Activated CD4-positive, alpha-beta T cell treated with anti-CD3 and anti-CD28 coated beads, Interleukin-2, amount 10 ng/mL, durations not matched to agents 24 days and 14 days (primary cell): ENCODE results near the gene TRMT61A. TPM values are rescaled to one million over a fixed set of nuclear protein-coding genes. Genes with fewer than 3 reads are reported as not detected.

ENCODE experiments used
- DNase-seq: peaks from one replicate; pipeline ENCODE4 v3.0.0; 2022
- H3K27ac Mint-ChIP-seq: one replicate; pipeline ENCODE4 v1.8.0; 2022; ENCODE audit warnings: mild to moderate bottlenecking, mixed read lengths
- H3K27me3 Mint-ChIP-seq: one replicate; pipeline ENCODE4 v1.8.0; 2022; ENCODE audit warnings: mixed read lengths
- H3K36me3 Mint-ChIP-seq: one replicate; pipeline ENCODE4 v1.8.0; 2022; ENCODE audit warnings: low read depth, mild to moderate bottlenecking, mixed read lengths
- H3K4me1 Mint-ChIP-seq: one replicate; pipeline ENCODE4 v1.8.0; 2021; ENCODE audit warnings: mixed read lengths
- H3K4me3 Mint-ChIP-seq: one replicate; pipeline ENCODE4 v1.8.0; 2022; ENCODE audit warnings: mild to moderate bottlenecking, moderate library complexity, mixed read lengths
- H3K9me3 Mint-ChIP-seq: one replicate; pipeline ENCODE4 v1.8.0; 2021; ENCODE audit warnings: mixed read lengths
- intact Hi-C: fragments of 100-400 bp; cut with micrococcal nuclease; formaldehyde crosslinking; loops from one replicate; pipeline ENCODE4 v1.15.1; 2023
- total RNA-seq: library from RNA; stranded (reverse); gene quantifications from 2 replicates; pipeline ENCODE4 v1.2.3, GENCODE V29; 2022

Gene TRMT61A
- total RNA-seq, 1 donor from 2014 or later: 22.7 TPM

DNA sequence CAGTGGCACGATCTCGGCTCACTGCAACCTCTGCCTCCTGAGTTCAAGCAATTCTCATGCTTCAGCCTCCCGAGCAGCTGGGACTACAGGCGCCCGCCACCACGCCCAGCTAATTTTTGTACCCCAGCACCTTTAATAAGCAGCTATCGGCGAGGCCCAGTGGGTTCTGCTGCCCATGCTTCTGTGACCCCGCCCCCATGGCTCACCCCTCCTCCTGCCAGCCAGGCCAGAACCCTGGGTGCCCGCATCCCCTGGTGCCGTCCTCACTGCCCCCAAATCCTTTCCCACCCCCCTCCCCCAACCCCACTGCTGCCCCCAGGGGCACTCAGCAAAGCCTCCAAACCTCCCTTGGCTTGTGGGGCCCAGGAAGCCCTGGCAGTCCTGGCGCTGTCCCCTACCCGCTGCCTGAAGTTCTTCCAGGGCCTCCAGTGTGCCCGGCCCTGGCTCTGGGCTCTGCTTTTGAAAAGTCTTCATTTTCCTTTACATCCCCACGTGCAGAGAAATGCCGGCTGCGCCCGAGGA, 19.0 kb downstream of the TRMT61A start:
- no peak overlapping the region for H3K4me3 Mint-ChIP-seq
- H3K36me3 Mint-ChIP-seq: no peaks in the 10 kb centered on the region
- no peak for DNase-seq
- H3K27me3 Mint-ChIP-seq: no peaks in the 10 kb centered on the region
- H3K9me3 Mint-ChIP-seq: no peaks in the 10 kb centered on the region
- intact Hi-C loops: no loop called here
- no peak overlapping the region for H3K27ac Mint-ChIP-seq
- no peaks in the 10 kb centered on the region for H3K4me1 Mint-ChIP-seq

DNA sequence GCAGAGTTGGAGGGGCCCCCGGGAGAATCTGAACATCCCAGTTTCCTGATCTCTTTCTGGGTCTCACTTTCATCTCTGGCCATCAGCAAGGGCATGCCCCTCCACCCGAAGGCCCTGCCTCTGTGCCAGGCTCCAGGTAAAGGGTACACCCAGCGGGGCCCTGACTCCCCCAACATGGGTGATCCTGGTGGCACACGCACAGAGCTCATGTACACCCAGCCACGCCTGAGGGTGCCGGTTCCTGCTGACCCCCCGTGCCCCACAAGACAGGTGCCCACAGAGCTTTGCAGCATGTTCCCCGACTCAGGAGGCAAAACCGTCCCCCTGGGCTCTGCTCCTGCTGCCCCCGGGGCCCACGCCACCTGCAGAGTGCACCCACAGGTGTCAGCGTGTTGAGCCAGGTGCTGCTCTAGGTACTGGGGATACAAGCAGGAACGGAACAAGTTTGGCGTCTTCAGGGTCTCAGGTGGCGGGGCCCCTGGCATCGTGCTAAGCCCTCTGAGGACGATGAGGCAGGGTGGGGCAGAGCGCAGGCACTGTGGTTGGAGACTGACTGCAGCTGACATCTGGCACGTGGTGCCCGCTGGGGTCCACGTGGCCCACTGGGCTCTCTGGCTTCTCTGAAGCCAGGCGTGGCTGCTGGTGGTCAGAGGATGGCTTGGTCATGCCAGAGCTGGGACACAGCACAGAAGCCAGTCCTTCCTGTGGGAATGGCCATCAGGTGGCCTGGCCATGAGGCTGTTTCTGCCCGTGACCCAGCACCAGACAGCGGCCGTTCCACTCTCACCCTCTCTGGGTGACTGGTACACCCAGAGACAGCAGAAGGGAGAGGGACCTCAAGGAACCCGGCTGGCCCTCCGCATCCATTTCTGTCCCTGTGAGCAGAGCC, 19.7 kb downstream of the TRMT61A start:
- no peaks in the 10 kb centered on the region for H3K4me1 Mint-ChIP-seq
- H3K9me3 Mint-ChIP-seq: no peaks in the 10 kb centered on the region
- no peaks in the 10 kb centered on the region for H3K27me3 Mint-ChIP-seq
- no peaks in the 10 kb centered on the region for H3K36me3 Mint-ChIP-seq
- H3K27ac Mint-ChIP-seq: no peak overlapping the region
- H3K4me3 Mint-ChIP-seq: no peak overlapping the region
- intact Hi-C loops: no loop called here
- no peak for DNase-seq

DNA sequence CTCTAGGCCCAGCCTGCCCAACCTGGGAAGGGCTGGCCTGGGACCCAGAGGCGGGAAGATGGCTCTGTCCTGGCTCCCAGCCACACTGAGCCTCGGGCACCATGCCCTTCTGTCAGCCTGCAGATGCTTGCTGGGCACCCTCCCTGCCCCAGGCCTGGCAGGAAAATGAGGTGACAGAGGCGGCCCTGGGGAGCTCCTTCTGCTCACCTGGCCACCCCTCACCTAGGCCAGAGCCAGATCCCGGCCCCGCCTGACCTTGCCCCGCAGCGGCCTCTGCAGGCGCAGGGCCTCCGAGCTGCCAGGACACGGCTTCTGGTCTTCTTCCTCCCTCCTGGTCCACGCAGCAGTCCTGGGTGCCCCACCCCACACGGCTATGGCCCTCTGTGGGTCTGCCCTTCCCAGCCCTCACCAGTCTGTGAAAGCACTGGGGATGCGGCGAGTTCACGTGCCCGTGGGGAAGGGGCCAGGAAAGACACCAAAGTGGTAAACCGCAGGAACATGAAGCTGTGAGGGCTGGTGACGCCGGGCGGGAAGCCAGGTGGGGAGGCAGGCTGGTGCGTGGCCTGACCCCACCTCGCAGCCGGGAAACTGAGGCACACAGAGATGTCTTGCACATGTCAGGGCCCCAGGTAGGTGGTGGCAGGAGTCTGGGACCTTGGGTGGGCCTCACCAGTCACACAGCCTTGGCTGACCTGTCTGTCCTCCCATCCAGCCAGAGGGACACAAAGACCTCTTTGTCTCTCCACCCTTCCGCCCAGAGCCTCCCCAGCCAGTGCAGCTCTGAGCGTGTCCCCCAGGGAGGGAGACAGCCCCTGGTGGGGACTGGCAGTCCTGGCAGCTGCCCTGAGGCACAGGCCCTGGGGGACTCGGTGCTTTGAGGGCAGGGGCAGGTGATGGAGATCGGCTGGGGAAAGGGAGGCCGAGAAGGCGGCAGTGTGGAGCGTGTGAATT, 20.6 kb downstream of the TRMT61A start:
- Mint-ChIP-seq H3K4me3 (no peak overlapping the region), H3K9me3 (no peaks in the 10 kb centered on the region), H3K36me3 (peaks cover under 1% of the 10 kb centered on the region), H3K27me3 (no peaks in the 10 kb centered on the region), H3K4me1 (no peaks in the 10 kb centered on the region), H3K27ac (no peak overlapping the region)
- no peak for DNase-seq
- intact Hi-C loops: no loop called here

DNA sequence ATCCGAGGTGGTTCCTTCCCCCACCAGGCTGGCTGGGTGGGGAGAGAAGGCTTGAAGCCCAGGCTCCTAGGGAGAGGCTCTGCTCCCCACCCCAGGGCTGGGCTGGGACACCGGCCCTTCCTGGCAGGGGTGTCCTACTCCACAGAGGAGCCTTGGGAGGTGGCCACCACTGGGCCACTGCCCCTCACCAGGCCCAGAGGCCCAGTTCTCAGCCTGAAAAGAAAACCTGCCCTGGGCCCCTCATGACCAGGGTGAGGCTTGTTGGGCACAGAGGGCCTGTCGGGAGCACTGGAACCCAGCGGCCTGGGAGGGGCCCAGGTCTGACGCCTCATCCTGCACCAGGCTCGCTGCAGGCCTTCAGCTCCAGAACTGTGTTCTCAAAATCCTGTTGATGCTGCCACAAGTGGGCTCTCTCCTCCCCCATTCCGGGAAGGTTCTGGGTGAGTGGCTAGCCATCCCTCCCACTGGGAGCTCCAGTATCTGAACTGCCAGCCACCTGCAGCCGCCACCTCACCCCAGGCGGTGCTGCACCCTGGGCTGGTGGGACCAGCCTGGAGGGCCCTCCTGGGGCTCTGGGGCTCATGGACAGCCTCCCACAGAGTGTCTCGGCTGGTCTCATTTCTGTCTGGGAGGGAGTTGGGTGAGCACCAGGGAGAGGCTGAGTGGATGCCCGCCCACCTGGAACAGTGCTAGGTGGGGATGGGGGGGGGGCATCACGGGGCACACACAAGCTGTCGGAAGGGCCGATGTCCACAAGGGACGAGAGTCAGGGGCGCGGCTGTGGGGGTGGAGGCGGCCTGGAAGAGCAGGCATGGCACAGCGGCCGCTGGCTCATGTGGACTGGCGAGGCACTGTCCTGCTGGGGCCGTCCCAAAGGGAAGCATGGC, 21.7 kb downstream of the TRMT61A start:
- Mint-ChIP-seq H3K27me3 (no peaks in the 10 kb centered on the region), H3K4me1 (no peaks in the 10 kb centered on the region), H3K27ac (no peak overlapping the region), H3K4me3 (no peak overlapping the region), H3K36me3 (peaks cover 2% of the 10 kb centered on the region), H3K9me3 (no peaks in the 10 kb centered on the region)
- DNase-seq: no peak
- intact Hi-C loops: no loop called here

DNA sequence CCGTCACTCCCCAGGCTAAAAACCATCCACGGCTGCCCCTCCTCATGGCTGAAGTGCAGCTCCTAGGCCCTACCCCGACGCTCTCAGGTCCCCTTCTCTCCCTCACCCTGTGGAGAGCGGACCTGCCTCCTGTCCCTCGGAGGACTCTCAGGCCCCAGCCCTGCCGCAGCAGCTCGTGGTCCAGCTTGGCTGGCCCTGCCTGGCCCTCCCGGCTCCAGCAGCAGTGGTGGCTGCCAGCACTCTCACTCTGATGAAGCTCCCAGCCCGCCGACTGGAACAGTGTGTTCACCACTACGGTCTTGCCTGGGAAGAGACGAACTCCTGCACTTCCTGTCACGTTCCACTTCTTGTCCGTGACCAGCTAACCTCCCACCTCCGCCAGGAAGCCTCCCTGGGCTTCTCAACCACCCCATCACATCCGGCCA, 22.4 kb downstream of the TRMT61A start:
- no peak for DNase-seq
- H3K27me3 Mint-ChIP-seq: no peaks in the 10 kb centered on the region
- H3K27ac Mint-ChIP-seq: no peak overlapping the region
- H3K36me3 Mint-ChIP-seq: peaks cover 2% of the 10 kb centered on the region
- H3K4me1 Mint-ChIP-seq: no peaks in the 10 kb centered on the region
- H3K4me3 Mint-ChIP-seq: no peak overlapping the region
- H3K9me3 Mint-ChIP-seq: no peaks in the 10 kb centered on the region
- intact Hi-C loops: no loop called here

DNA sequence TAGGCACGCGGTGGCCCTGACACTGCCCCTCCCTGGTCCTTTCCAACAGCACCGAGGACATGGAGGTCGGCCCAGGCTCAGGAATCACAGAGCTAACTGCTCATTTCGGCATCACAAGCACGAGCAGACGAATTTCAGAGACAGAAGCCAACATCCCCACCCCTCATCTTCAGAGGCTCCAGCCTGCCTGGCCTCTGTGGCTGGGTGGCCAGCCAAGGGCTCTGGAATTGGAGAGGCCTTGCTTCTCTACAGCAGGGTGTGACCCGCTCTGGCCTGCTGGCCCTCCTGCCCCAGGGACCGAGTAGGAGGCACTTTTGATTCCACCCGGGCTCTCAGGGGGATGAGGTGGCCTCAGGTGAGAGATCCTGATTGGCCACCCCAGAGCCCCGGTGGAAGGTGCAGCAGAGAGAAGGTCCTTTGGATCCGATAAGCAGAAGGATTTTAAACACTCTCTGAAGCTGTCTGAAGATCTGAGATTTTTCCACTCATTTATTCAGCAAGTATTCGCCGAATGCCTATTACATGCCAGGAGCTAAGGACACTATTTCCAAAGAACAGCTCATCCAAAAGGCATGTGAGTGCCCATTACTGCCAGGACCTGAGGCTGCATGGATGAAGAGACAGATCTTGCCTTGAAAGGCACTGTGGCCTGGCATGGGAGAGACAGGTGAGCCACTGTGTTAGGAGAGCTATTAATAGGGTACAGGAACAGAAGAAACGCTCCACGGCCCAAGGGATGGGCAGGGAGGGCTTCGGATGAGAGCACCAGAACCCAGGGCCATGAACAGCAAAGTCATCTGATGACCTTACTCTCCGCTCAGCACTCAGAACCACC, 23.2 kb downstream of the TRMT61A start:
- Mint-ChIP-seq H3K36me3 (peaks cover 2% of the 10 kb centered on the region), H3K9me3 (no peaks in the 10 kb centered on the region), H3K27ac (no peak overlapping the region), H3K27me3 (no peaks in the 10 kb centered on the region), H3K4me3 (no peak overlapping the region), H3K4me1 (no peaks in the 10 kb centered on the region)
- intact Hi-C loops: no loop called here
- DNase-seq: no peak

DNA sequence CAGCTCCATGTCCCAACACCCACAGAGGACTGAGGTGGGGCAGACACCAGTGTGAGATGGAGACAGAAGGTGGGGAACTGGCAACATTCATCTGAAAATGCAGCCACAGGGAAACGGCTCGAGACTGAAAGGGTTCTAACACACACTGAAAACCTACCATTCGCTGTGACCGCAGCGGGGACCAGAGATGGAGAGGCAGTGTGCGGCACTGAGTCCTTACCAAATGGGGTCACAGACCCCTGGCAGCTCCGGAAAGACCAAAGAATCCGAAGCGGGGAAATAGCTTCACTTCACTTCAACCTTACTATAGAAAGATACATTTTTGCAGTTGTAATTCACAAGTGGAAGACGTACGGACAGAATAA, 23.8 kb downstream of the TRMT61A start:
- DNase-seq: no peak
- intact Hi-C loops: no loop called here
- H3K27me3 Mint-ChIP-seq: no peaks in the 10 kb centered on the region
- H3K27ac Mint-ChIP-seq: no peak overlapping the region
- H3K9me3 Mint-ChIP-seq: no peaks in the 10 kb centered on the region
- no peak overlapping the region for H3K4me3 Mint-ChIP-seq
- no peaks in the 10 kb centered on the region for H3K4me1 Mint-ChIP-seq
- peaks cover 4% of the 10 kb centered on the region for H3K36me3 Mint-ChIP-seq

DNA sequence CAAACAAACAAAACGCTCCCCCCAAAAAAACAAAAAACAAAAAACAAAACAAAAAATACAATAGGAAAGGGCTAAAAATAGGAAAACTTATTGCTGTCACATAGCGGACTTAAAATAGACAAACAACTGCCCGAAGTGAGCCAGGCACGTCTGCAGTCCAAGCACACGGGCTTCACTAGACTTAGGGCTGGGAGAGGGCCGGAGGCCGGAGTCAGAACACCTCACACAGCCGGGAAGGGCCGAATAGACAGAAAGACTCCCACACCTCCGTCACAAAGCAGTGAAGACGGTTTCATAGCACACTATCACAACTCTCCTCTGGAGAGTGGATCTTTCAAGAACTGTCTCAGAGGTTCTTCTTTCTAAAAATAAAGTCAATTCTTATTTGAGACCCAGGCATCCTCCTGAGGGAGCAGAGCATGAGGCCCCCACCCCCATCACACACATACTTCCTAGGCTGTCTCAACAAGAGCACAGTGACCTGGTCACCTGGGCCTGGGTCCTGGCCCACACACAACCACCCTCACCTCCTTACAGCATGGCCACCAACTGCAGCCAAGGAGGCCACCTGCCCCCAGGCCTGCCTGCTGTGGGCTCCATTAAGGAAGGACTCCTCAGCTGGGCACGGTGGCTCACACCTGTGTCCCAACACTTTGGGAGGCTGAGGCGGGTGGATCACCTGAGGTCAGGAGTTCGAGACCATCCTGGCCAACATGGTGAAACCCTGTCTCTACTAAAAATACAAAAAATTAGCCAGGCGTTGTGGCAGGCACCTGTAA, 26.8 kb downstream of the TRMT61A start:
- H3K4me1 Mint-ChIP-seq: peaks cover 19% of the 10 kb centered on the region
- H3K27ac Mint-ChIP-seq: no peak overlapping the region
- H3K27me3 Mint-ChIP-seq: no peaks in the 10 kb centered on the region
- H3K9me3 Mint-ChIP-seq: no peaks in the 10 kb centered on the region
- peak; percentile 52 for DNase-seq
- H3K36me3 Mint-ChIP-seq: peaks cover 28% of the 10 kb centered on the region
- no peak overlapping the region for H3K4me3 Mint-ChIP-seq
- intact Hi-C loops: no loop called here

DNA sequence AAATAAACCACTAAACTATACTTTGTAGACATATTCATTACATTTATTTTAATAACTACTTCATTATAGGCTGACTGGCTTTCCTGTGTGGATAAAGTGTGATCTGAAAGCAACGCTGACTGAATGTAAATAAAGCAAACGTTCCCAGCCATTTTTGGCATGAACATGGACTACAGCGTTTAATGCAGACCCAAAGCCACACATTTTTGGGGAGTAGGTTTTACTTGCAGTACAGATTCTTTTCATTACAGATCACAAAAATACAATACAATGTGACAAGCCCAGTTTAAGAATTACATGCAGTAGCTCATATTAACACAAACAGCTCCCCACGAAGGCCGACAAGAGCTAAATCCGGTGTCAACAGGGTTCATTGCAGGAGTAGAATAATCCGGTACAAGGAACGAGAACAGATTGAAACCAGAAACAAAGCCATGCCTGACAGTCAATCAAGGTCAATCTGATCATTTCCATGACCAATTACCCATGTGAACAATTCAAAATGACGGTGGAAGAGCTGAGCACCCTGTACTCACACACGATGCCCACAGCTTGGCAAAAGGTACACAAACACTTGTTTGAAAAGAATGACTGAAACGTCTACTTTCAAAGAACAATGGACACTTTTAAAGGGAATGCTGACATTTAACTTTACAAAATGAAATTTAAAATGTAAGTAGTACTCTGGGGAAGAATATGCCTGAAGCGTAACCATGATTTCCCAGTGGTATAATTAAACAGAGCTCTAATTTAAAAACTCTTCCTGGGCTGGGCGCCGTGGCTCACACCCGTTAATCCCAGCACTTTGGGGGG, 28.2 kb downstream of the TRMT61A start:
- intact Hi-C loops: no loop called here
- H3K27me3 Mint-ChIP-seq: no peaks in the 10 kb centered on the region
- H3K4me1 Mint-ChIP-seq: peaks cover 31% of the 10 kb centered on the region
- H3K27ac Mint-ChIP-seq: no peak overlapping the region
- no peak overlapping the region for H3K4me3 Mint-ChIP-seq
- peaks cover 36% of the 10 kb centered on the region for H3K36me3 Mint-ChIP-seq
- H3K9me3 Mint-ChIP-seq: no peaks in the 10 kb centered on the region
- no peak for DNase-seq

DNA sequence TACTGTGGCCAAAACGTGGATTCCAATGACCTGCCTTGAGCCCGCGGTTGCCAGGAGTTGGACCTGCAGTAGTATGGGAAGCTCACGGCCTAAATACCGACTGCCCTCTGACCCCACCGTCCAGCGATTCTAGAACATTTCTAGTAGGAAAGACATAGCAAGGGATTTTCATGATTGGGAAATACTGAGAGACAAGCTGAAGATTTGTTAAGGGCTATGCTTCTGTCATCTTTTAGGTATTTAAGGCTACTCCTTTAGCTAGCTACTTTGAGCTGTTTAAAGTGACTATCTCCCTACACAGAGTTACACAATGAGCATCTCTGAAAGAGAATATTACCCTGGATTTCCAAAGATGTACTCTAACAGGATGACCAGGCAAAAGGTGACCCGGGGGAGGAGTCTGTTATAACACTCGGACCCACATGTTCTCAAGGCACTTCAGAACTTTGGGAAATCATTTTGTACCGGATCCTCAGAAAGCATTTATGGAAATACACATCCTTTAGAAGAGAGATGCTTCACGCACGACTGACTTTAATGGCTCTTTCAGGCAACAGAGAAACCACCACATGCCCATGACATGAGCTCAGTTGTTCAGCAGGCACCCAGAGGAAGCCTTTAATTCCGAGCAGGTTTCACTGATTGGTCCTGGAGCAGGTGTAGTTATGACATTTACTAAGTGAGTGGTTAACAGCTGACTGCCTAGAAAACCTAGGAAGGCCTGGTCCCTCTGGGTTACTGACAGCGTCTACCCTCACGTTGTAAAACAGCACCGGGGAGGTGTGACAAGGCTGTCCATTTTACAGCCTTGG, 29.3 kb downstream of the TRMT61A start:
- H3K4me3 Mint-ChIP-seq: no peak overlapping the region
- intact Hi-C loops: no loop called here
- peaks cover 31% of the 10 kb centered on the region for H3K4me1 Mint-ChIP-seq
- no peak overlapping the region for H3K27ac Mint-ChIP-seq
- H3K9me3 Mint-ChIP-seq: no peaks in the 10 kb centered on the region
- no peak for DNase-seq
- H3K36me3 Mint-ChIP-seq: peaks cover 36% of the 10 kb centered on the region
- H3K27me3 Mint-ChIP-seq: no peaks in the 10 kb centered on the region

DNA sequence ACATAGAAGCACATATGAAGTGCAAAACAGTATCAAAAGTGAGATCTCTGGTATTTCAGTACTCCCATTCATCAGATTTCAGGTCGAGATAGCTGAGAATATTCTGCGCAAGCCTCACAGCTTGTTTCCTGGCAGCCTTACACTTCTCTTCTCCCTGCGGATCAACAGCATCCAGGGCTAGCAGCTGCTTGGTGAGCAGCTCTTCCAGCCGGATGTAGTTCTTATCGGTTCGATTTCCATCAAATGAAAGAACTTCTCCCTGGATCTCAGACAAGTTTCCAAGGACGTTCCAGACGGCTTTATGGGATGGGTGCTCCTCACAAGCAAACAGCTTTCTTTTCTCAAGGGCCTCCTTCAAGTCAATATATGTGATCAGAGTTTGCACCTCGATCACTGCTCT, 30.8 kb downstream of the TRMT61A start:
- H3K27ac Mint-ChIP-seq: no peak overlapping the region
- H3K9me3 Mint-ChIP-seq: no peaks in the 10 kb centered on the region
- peaks cover 37% of the 10 kb centered on the region for H3K4me1 Mint-ChIP-seq
- intact Hi-C loops: no loop called here
- H3K36me3 Mint-ChIP-seq: peaks cover 34% of the 10 kb centered on the region
- H3K27me3 Mint-ChIP-seq: no peaks in the 10 kb centered on the region
- no peak overlapping the region for H3K4me3 Mint-ChIP-seq
- DNase-seq: no peak
